ENCODE measurements around the gene MAGI2.

- TF ChIP-seq RAD21 (IDR thresholded peaks at IDR 0.05): no peak
- no peak for TF ChIP-seq CTCF (IDR thresholded peaks at IDR 0.05; ENCODE audit: low read depth, low read length, missing input control)
- TF ChIP-seq JUND (IDR thresholded peaks at IDR 0.05): no peak
- TF ChIP-seq SP1 (IDR thresholded peaks at IDR 0.05): no peak
- no peak for TF ChIP-seq MAX (IDR thresholded peaks at IDR 0.05)
- no peak for TF ChIP-seq EGR1 (IDR thresholded peaks at IDR 0.05; ENCODE audit: low read depth in 2 of 2)
- TF ChIP-seq GABPA (IDR thresholded peaks at IDR 0.05 in 1 of 2, conservative IDR thresholded peaks at IDR 0.05 in 1 of 2): no peak
These were observed 1107.5 kb downstream of the MAGI2 start for GRCh38 chr7:78345979-78346378.

All from liver (tissue), 3 donors.